ENCODE data around the gene STYXL2.

STYXL2 gene

GRCh38 chr1:167110586-167110985, 16.7 kb downstream of the STYXL2 start:
- no peak for DNase-seq (ENCODE audit: low read depth)

- no peak for DNase-seq (ENCODE audit: low read depth)
Observed at GRCh38 chr1:167111868-167112709, 18.2 kb downstream of the STYXL2 start.

GRCh38 chr1:167114725-167115124, 20.9 kb downstream of the STYXL2 start:
- no peak for DNase-seq (ENCODE audit: low read depth)

GRCh38 chr1:167115655-167116054, 21.8 kb downstream of the STYXL2 start:
- DNase-seq (ENCODE audit: low read depth), result no peak

- DNase-seq (ENCODE audit: low read depth), result no peak
Observed at GRCh38 chr1:167116174-167116573, 22.3 kb downstream of the STYXL2 start.

- no peak for DNase-seq (ENCODE audit: low read depth)
Observed at GRCh38 chr1:167117225-167117624, 23.4 kb downstream of the STYXL2 start.

- no peak for DNase-seq (ENCODE audit: low read depth)
Observed at GRCh38 chr1:167118188-167118587, 24.3 kb downstream of the STYXL2 start.

- DNase-seq (ENCODE audit: low read depth), result no peak
Observed at GRCh38 chr1:167119696-167120095, 25.8 kb downstream of the STYXL2 start.

GRCh38 chr1:167120899-167121298, 27.0 kb downstream of the STYXL2 start:
- no peak for DNase-seq (ENCODE audit: low read depth)

- peak; percentile 4 for DNase-seq (ENCODE audit: low read depth)
Observed at GRCh38 chr1:167121375-167122120, 27.7 kb downstream of the STYXL2 start.

GRCh38 chr1:167122121-167122480, 28.2 kb downstream of the STYXL2 start:
- DNase-seq (ENCODE audit: low read depth), result no peak

GRCh38 chr1:167122568-167122967, 28.7 kb downstream of the STYXL2 start:
- DNase-seq (ENCODE audit: low read depth), result no peak

GRCh38 chr1:167126317-167126716, 32.4 kb downstream of the STYXL2 start:
- no peak for DNase-seq (ENCODE audit: low read depth)

- no peak for DNase-seq (ENCODE audit: low read depth)
Observed at GRCh38 chr1:167126811-167127210, 32.9 kb downstream of the STYXL2 start.

- DNase-seq (ENCODE audit: low read depth), result no peak
Observed at GRCh38 chr1:167127236-167127635, 33.4 kb downstream of the STYXL2 start.

GRCh38 chr1:167127661-167128060, 33.8 kb downstream of the STYXL2 start:
- DNase-seq (ENCODE audit: low read depth), result no peak

GRCh38 chr1:167128261-167129227, 34.7 kb downstream of the STYXL2 start:
- DNase-seq (ENCODE audit: low read depth), result no peak

- no peak for DNase-seq (ENCODE audit: low read depth)
Observed at GRCh38 chr1:167130829-167131510, 37.1 kb downstream of the STYXL2 start.

- DNase-seq (ENCODE audit: low read depth), result no peak
Observed at GRCh38 chr1:167132301-167133010, 38.6 kb downstream of the STYXL2 start.

GRCh38 chr1:167135281-167135840, 41.5 kb downstream of the STYXL2 start:
- no peak for DNase-seq (ENCODE audit: low read depth)

GRCh38 chr1:167136191-167136614, 42.3 kb downstream of the STYXL2 start:
- no peak for DNase-seq (ENCODE audit: low read depth)

All from activated T-cell treated with anti-CD3 and anti-CD28 coated beads for 24 hours (primary cell).